ENCODE measurements around the gene ZNF488.

The ZNF488 gene

GRCh38 chr10:47349941-47350371, 34.1 kb downstream of the ZNF488 start:
- Histone ChIP-seq H3K9ac (ENCODE audit: low read depth, low read length, poor library complexity, severe bottlenecking) (no peak overlapping the region), H3K27me3 (ENCODE audit: insufficient read depth, low read length, poor library complexity, severe bottlenecking) (no peaks in the 10 kb centered on the region), H3F3A (ENCODE audit: low read depth) (no peaks in the 10 kb centered on the region), H3K4me2 (ENCODE audit: low read depth, low read length, poor library complexity, severe bottlenecking) (no peak overlapping the region), H3K36me3 (ENCODE audit: insufficient read depth, low read length) (no peaks in the 10 kb centered on the region), H3K9me3 (ENCODE audit: insufficient read depth, low read depth, low read length) (no peaks in the 10 kb centered on the region), H4K20me1 (ENCODE audit: insufficient read depth, low read length, poor library complexity, severe bottlenecking) (no peaks in the 10 kb centered on the region), H3K79me2 (ENCODE audit: insufficient read depth, low read length) (no peaks in the 10 kb centered on the region), H3K9me2 (replicated peaks; ENCODE audit: low read depth, low read length) (no peaks in the 10 kb centered on the region), H3K4me1 (ENCODE audit: insufficient read depth, low read length, poor library complexity, severe bottlenecking) (no peaks in the 10 kb centered on the region), H2AFZ (ENCODE audit: low read length) (no peak overlapping the region), H3K4me3 (ENCODE audit: low read length, poor library complexity, severe bottlenecking) (no peak overlapping the region)
- TF ChIP-seq EZH2phosphoT487 (IDR thresholded peaks at IDR 0.05; ENCODE audit: borderline replicate concordance) (no peak), CTCF (conservative IDR thresholded peaks at IDR 0.05; ENCODE audit: low read length) (no peak)

GRCh38 chr10:47349516-47349915, 34.6 kb downstream of the ZNF488 start:
- no peak overlapping the region for H2AFZ ChIP-seq (ENCODE audit: low read length)
- no peaks in the 10 kb centered on the region for H4K20me1 ChIP-seq (ENCODE audit: insufficient read depth, low read length, poor library complexity, severe bottlenecking)
- H3K79me2 ChIP-seq (ENCODE audit: insufficient read depth, low read length) = no peaks in the 10 kb centered on the region
- no peaks in the 10 kb centered on the region for H3K4me1 ChIP-seq (ENCODE audit: insufficient read depth, low read length, poor library complexity, severe bottlenecking)
- no peaks in the 10 kb centered on the region for H3K36me3 ChIP-seq (ENCODE audit: insufficient read depth, low read length)
- H3K4me2 ChIP-seq (ENCODE audit: low read depth, low read length, poor library complexity, severe bottlenecking) = no peak overlapping the region
- H3K4me3 ChIP-seq (ENCODE audit: low read length, poor library complexity, severe bottlenecking) = no peak overlapping the region
- H3K27me3 ChIP-seq (ENCODE audit: insufficient read depth, low read length, poor library complexity, severe bottlenecking) = no peaks in the 10 kb centered on the region
- TF ChIP-seq EZH2phosphoT487 (IDR thresholded peaks at IDR 0.05; ENCODE audit: borderline replicate concordance) (no peak), CTCF (conservative IDR thresholded peaks at IDR 0.05; ENCODE audit: low read length) (no peak)
- H3K9me2 ChIP-seq (replicated peaks; ENCODE audit: low read depth, low read length) = no peaks in the 10 kb centered on the region
- no peaks in the 10 kb centered on the region for H3K9me3 ChIP-seq (ENCODE audit: insufficient read depth, low read depth, low read length)
- H3F3A ChIP-seq (ENCODE audit: low read depth) = no peaks in the 10 kb centered on the region
- H3K9ac ChIP-seq (ENCODE audit: low read depth, low read length, poor library complexity, severe bottlenecking) = no peak overlapping the region

GRCh38 chr10:47348661-47349470, 35.2 kb downstream of the ZNF488 start:
- Histone ChIP-seq H4K20me1 (ENCODE audit: insufficient read depth, low read length, poor library complexity, severe bottlenecking) (no peaks in the 10 kb centered on the region), H3K9ac (ENCODE audit: low read depth, low read length, poor library complexity, severe bottlenecking) (no peak overlapping the region), H3K9me3 (ENCODE audit: insufficient read depth, low read depth, low read length) (no peaks in the 10 kb centered on the region), H3K27me3 (ENCODE audit: insufficient read depth, low read length, poor library complexity, severe bottlenecking) (no peaks in the 10 kb centered on the region), H3K9me2 (replicated peaks; ENCODE audit: low read depth, low read length) (no peaks in the 10 kb centered on the region), H3K4me1 (ENCODE audit: insufficient read depth, low read length, poor library complexity, severe bottlenecking) (no peaks in the 10 kb centered on the region), H3K79me2 (ENCODE audit: insufficient read depth, low read length) (no peaks in the 10 kb centered on the region), H3K36me3 (ENCODE audit: insufficient read depth, low read length) (no peaks in the 10 kb centered on the region), H3K4me3 (ENCODE audit: low read length, poor library complexity, severe bottlenecking) (no peak overlapping the region), H3F3A (ENCODE audit: low read depth) (no peaks in the 10 kb centered on the region), H2AFZ (ENCODE audit: low read length) (no peak overlapping the region), H3K4me2 (ENCODE audit: low read depth, low read length, poor library complexity, severe bottlenecking) (no peak overlapping the region)
- TF ChIP-seq CTCF (conservative IDR thresholded peaks at IDR 0.05; ENCODE audit: low read length) = no peak
- no peak for TF ChIP-seq EZH2phosphoT487 (IDR thresholded peaks at IDR 0.05; ENCODE audit: borderline replicate concordance)

All from Loucy (cell line).